Coronary artery (tissue), 2 donors: ENCODE measurements around the gene CPA4.

Experiments
- DNase-seq: peaks from one replicate; pipeline ENCODE4 v3.0.0-alpha.2; 2017; ENCODE audit warnings: low spot score
- H3K27ac ChIP-seq, 2 donors: fragments of 200-600 bp; sonication (generic); one replicate each; pipeline ENCODE4 v1.5.1; 2016 to 2019
- H3K4me3 ChIP-seq: fragments of 200-600 bp; sonication (generic); 2 replicates; pipeline ENCODE4 v1.5.1; 2016; ENCODE audit warnings: mild to moderate bottlenecking, moderate library complexity
- CTCF ChIP-seq: fragments of 200-600 bp; sonication (generic); IDR thresholded peaks from one replicate; pipeline ENCODE4 v1.5.1; 2019; ENCODE audit warnings: antibody characterized with exemption

The CPA4 gene

GRCh38 chr7:130334274-130334673 lies 41.3 kb downstream of the CPA4 start:
- TF ChIP-seq CTCF, result no peak
- Histone ChIP-seq H3K27ac (no peak overlapping the region), H3K4me3 (no peak overlapping the region)
- no peak for DNase-seq

GRCh38 chr7:130337410-130337971 lies 44.5 kb downstream of the CPA4 start:
- no peak for DNase-seq
- H3K4me3 ChIP-seq, result no peak overlapping the region
- no peak overlapping the region for H3K27ac ChIP-seq
- no peak for TF ChIP-seq CTCF

- no peak overlapping the region for H3K4me3 ChIP-seq
- no peak overlapping the region for H3K27ac ChIP-seq
- no peak for DNase-seq
- TF ChIP-seq CTCF, result no peak
Observed at GRCh38 chr7:130338233-130338632, 45.3 kb downstream of the CPA4 start.

GRCh38 chr7:130341882-130342281 lies 48.9 kb downstream of the CPA4 start:
- H3K4me3 ChIP-seq, result no peak overlapping the region
- H3K27ac ChIP-seq, result no peak overlapping the region
- DNase-seq, result no peak
- no peak for TF ChIP-seq CTCF

- no peak overlapping the region for H3K4me3 ChIP-seq
- TF ChIP-seq CTCF, result no peak
- no peak overlapping the region for H3K27ac ChIP-seq
- no peak for DNase-seq
Observed at GRCh38 chr7:130342701-130343380, 49.9 kb downstream of the CPA4 start.

GRCh38 chr7:130344271-130344866 lies 51.4 kb downstream of the CPA4 start, which contains the start of gene CPA5:
TSS of gene CPA5 (plus strand) at chr7:130344816. CDS start at chr7:130346486, 1,670 bp downstream.
- Histone ChIP-seq H3K4me3 (no peak within 1 kb of the TSS), H3K27ac (no peak within 1 kb of the TSS)
- no peak for DNase-seq
- no peak for TF ChIP-seq CTCF

GRCh38 chr7:130345136-130345535 lies 52.2 kb downstream of the CPA4 start:
- H3K4me3 ChIP-seq, result no peak overlapping the region
- H3K27ac ChIP-seq, result no peak overlapping the region
- DNase-seq, result no peak
- TF ChIP-seq CTCF, result no peak
